ENCODE results near the gene OTUD5.

GRCh38 chrX:48923771-48924170 is 33.6 kb downstream of the OTUD5 start:
- TF ChIP-seq, protein P1, sequence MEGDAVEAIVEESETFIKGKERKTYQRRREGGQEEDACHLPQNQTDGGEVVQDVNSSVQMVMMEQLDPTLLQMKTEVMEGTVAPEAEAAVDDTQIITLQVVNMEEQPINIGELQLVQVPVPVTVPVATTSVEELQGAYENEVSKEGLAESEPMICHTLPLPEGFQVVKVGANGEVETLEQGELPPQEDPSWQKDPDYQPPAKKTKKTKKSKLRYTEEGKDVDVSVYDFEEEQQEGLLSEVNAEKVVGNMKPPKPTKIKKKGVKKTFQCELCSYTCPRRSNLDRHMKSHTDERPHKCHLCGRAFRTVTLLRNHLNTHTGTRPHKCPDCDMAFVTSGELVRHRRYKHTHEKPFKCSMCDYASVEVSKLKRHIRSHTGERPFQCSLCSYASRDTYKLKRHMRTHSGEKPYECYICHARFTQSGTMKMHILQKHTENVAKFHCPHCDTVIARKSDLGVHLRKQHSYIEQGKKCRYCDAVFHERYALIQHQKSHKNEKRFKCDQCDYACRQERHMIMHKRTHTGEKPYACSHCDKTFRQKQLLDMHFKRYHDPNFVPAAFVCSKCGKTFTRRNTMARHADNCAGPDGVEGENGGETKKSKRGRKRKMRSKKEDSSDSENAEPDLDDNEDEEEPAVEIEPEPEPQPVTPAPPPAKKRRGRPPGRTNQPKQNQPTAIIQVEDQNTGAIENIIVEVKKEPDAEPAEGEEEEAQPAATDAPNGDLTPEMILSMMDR (IDR thresholded peaks at IDR 0.05) = no peak
- no peak for TF ChIP-seq POLR2A (IDR thresholded peaks at IDR 0.05)

Measured in heart left ventricle (tissue), 13 donors.